Glutamatergic neuron (in vitro differentiated cells): Measurements from ENCODE around the gene FBXO17. TPM values are rescaled to one million over a fixed set of nuclear protein-coding genes. Genes with fewer than 3 reads are reported as not detected.
"Not testable (repeated sequence)": the region's sequence is repeated elsewhere in the genome, so short reads cannot be mapped to it uniquely, and the experiment has no call there.

Experiments used
- DNase-seq: peaks from one replicate; pipeline ENCODE4 v3.0.0; 2022
- H3K27ac Mint-ChIP-seq: one replicate; pipeline ENCODE4 v1.8.0; 2020; ENCODE audit warnings: mild to moderate bottlenecking, mixed read lengths, inconsistent platforms; ENCODE audit not compliant: unreplicated experiment
- H3K27me3 Mint-ChIP-seq: one replicate; pipeline ENCODE4 v1.8.0; 2020; ENCODE audit warnings: mild to moderate bottlenecking, moderate library complexity, mixed read lengths, inconsistent platforms; ENCODE audit not compliant: unreplicated experiment
- H3K36me3 Mint-ChIP-seq: one replicate; pipeline ENCODE4 v1.8.0; 2020; ENCODE audit warnings: mild to moderate bottlenecking, mixed read lengths, inconsistent platforms; ENCODE audit not compliant: unreplicated experiment
- H3K4me1 Mint-ChIP-seq: one replicate; pipeline ENCODE4 v1.8.0; 2020; ENCODE audit warnings: mild to moderate bottlenecking, low read depth, mixed read lengths, inconsistent platforms; ENCODE audit not compliant: unreplicated experiment
- H3K4me3 Mint-ChIP-seq: one replicate; pipeline ENCODE4 v1.8.0; 2020; ENCODE audit warnings: mild to moderate bottlenecking, mixed read lengths, inconsistent platforms; ENCODE audit not compliant: unreplicated experiment
- H3K9me3 Mint-ChIP-seq: one replicate; pipeline ENCODE4 v1.8.0; 2020; ENCODE audit warnings: mild to moderate bottlenecking, moderate library complexity, mixed read lengths, inconsistent platforms; ENCODE audit not compliant: unreplicated experiment
- total RNA-seq: library from RNA; stranded (reverse); fragmentation: NEBNext Ultra II Directional; extraction: Animal tissue kit (Norgen Biotek cat#: 25700); gene quantifications from one replicate; pipeline ENCODE4 v1.2.1, GENCODE V29; 2021; ENCODE audit not compliant: unreplicated experiment
- TF ChIP-seq, protein P1 (sequence below): fragments of 200-600 bp; sonication (generic); IDR thresholded peaks from one replicate; pipeline ENCODE4 v1.5.0; 2021; ENCODE audit not compliant: partially characterized antibody, unreplicated experiment

The FBXO17 gene
- total RNA-seq, 1 donor from 2014 or later = 5.5 TPM

DNA sequence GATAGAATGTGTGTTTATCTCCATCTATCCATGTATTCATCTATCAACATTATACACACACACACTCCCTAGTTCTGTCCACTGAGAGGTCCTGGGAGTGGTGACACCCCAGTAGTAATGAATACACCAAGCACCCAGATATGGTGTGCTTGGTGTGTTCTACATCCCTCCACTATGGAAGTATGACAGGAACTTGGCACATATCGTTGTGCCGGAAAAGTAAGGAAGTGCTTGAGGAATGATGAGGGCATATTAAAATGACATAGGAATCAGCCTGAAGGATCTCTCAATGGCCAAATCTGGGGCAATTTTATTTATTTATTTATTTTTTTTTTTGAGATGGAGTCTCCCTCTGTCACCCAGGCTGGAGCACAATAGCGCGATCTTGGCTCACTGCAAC is 28.3 kb upstream of the FBXO17 start:
- peaks cover 4% of the 10 kb centered on the region for H3K9me3 Mint-ChIP-seq
- H3K4me1 Mint-ChIP-seq = peaks cover 8% of the 10 kb centered on the region
- no peak for DNase-seq
- TF ChIP-seq, protein P1, sequence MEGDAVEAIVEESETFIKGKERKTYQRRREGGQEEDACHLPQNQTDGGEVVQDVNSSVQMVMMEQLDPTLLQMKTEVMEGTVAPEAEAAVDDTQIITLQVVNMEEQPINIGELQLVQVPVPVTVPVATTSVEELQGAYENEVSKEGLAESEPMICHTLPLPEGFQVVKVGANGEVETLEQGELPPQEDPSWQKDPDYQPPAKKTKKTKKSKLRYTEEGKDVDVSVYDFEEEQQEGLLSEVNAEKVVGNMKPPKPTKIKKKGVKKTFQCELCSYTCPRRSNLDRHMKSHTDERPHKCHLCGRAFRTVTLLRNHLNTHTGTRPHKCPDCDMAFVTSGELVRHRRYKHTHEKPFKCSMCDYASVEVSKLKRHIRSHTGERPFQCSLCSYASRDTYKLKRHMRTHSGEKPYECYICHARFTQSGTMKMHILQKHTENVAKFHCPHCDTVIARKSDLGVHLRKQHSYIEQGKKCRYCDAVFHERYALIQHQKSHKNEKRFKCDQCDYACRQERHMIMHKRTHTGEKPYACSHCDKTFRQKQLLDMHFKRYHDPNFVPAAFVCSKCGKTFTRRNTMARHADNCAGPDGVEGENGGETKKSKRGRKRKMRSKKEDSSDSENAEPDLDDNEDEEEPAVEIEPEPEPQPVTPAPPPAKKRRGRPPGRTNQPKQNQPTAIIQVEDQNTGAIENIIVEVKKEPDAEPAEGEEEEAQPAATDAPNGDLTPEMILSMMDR = no peak
- peaks cover 2% of the 10 kb centered on the region for H3K27me3 Mint-ChIP-seq
- H3K36me3 Mint-ChIP-seq = no peaks in the 10 kb centered on the region
- no peak overlapping the region for H3K4me3 Mint-ChIP-seq
- no peak overlapping the region for H3K27ac Mint-ChIP-seq

- Mint-ChIP-seq H3K27ac (no peak overlapping the region), H3K36me3 (no peaks in the 10 kb centered on the region), H3K4me3 (no peak overlapping the region), H3K4me1 (peaks cover 8% of the 10 kb centered on the region), H3K9me3 (peaks cover 5% of the 10 kb centered on the region), H3K27me3 (peaks cover 2% of the 10 kb centered on the region)
- TF ChIP-seq, protein P1 = no peak
- DNase-seq = no peak
Measured at GRCh38 chr19:39003188-39003587, 27.6 kb upstream of the FBXO17 start.

DNA sequence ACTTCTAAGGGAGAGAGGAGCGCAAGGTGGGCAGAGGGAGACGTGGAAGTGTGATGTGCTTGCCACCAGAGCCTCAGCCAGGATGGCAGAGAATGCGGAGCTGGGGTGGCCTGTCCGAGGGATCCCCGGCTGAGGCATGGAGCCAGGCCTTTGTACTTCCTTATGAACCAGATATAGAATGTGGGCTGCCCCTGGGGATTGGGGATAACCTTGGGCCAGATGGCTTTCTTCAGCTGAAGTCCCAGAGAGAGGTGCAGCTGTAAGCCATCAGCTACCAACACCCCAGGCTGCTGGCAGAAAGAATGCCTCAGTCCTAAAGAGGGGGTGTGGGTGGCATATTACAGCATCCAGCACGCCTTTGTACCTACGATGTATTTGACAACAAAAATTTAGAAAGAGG is 25.5 kb upstream of the FBXO17 start:
- H3K27me3 Mint-ChIP-seq = peaks cover 2% of the 10 kb centered on the region
- no peaks in the 10 kb centered on the region for H3K36me3 Mint-ChIP-seq
- peak; percentile 52 for DNase-seq
- peak overlapping the region; percentile 93 for H3K27ac Mint-ChIP-seq
- peaks cover 5% of the 10 kb centered on the region for H3K9me3 Mint-ChIP-seq
- TF ChIP-seq, protein P1 = no peak
- H3K4me1 Mint-ChIP-seq = peaks cover 8% of the 10 kb centered on the region
- H3K4me3 Mint-ChIP-seq = peak overlapping the region; percentile 25

- H3K4me1 Mint-ChIP-seq, H3K9me3 Mint-ChIP-seq, H3K4me3 Mint-ChIP-seq, DNase-seq, H3K27ac Mint-ChIP-seq, H3K36me3 Mint-ChIP-seq, H3K27me3 Mint-ChIP-seq: not testable (repeated sequence)
Measured at GRCh38 chr19:38997576-38997975, 22.0 kb upstream of the FBXO17 start.

- Mint-ChIP-seq H3K4me1 (peaks cover 5% of the 10 kb centered on the region), H3K36me3 (no peaks in the 10 kb centered on the region), H3K9me3 (peaks cover 3% of the 10 kb centered on the region), H3K27me3 (peaks cover 11% of the 10 kb centered on the region), H3K27ac (no peak overlapping the region), H3K4me3 (no peak overlapping the region)
- no peak for DNase-seq
- TF ChIP-seq, protein P1 = no peak
Measured at GRCh38 chr19:38993271-38993670, 17.7 kb upstream of the FBXO17 start.
